Spleen (tissue), 7 donors: ENCODE data around the gene FRAT2.

Experiments used
- CTCF ChIP-seq, 11 experiments: fragments of 200-600 bp in 7 of 11; fragments of 450-650 bp in 4 of 11; sonication (generic) in 4 of 11; IDR thresholded peaks in 8 of 11; conservative IDR thresholded peaks in 3 of 11; 1 replicate in 7 of 11; 2 replicates in 4 of 11; pipeline versions ENCODE4 v1.4.0 to v1.8.0; 2016 to 2021; ENCODE audit warnings: antibody characterized with exemption in 11 of 11, inconsistent platforms in 4 of 11, mild to moderate bottlenecking in 1 of 11
- POLR2AphosphoS5 ChIP-seq, 3 donors: sonication (generic); formaldehyde crosslinking; IDR thresholded peaks; one replicate each; pipeline ENCODE4 v1.5.1; 2017; ENCODE audit warnings: antibody characterized with exemption in 3 of 3
- donor health status: DM: no; HTN: no; CAD: no; lungs with moderate emphysema.
- donor health status: DM: no; HTN: no; CAD: no.
- donor health status: DM: no; HTN: no; CAD: no.

DNA sequence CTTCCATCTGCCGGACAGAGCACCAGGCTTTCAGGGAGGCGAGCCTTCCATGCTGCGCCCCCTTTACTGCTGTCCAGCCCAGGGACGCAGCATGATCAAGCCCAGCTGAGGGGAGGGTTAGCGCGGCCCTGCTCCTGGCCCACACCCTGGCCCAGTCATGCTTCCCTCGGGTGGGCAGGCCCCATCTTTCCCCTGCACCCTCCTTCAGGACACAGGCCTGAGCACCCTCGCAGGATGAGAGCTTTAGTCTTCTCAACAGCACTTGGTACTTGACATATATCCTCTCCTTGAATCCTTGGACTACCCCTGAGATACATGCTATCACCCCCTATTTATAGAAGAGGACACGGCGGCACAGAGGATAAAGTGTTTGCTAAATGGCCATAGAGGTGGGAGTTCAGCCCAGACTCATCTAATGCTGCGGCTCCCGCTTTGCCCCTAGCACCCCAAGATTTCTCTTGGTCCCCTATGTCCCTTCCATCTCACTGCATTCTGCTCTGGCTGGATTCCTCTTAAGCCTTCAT, 32.7 kb upstream of the FRAT2 start:
- TF ChIP-seq CTCF (IDR thresholded peaks at IDR 0.05 in 8 of 11, conservative IDR thresholded peaks at IDR 0.05 in 3 of 11): no peak
- TF ChIP-seq POLR2AphosphoS5 (IDR thresholded peaks at IDR 0.05): no peak
